ENCODE measurements around the gene RNF112.

Gene RNF112

GRCh38 chr17:19387921-19388521 is 23.0 kb upstream of the RNF112 start:
- no peak for DNase-seq

- no peak for DNase-seq
These were observed 21.9 kb upstream of the RNF112 start for GRCh38 chr17:19388791-19389785.

- no peak for DNase-seq
These were observed 20.1 kb upstream of the RNF112 start for GRCh38 chr17:19390951-19391350.

- DNase-seq: no peak
These were observed 19.6 kb upstream of the RNF112 start for GRCh38 chr17:19391432-19391831.

GRCh38 chr17:19392303-19392702 is 18.7 kb upstream of the RNF112 start:
- DNase-seq: no peak

GRCh38 chr17:19397556-19398041 is 13.4 kb upstream of the RNF112 start:
- DNase-seq: no peak

GRCh38 chr17:19398301-19399181 is 12.5 kb upstream of the RNF112 start:
- no peak for DNase-seq

- DNase-seq: no peak
These were observed 11.1 kb upstream of the RNF112 start for GRCh38 chr17:19399750-19400450.

GRCh38 chr17:19401321-19402010 is 9.6 kb upstream of the RNF112 start:
- no peak for DNase-seq

GRCh38 chr17:19402171-19402570 is 8.9 kb upstream of the RNF112 start:
- no peak for DNase-seq

GRCh38 chr17:19403021-19403420 is 8.0 kb upstream of the RNF112 start:
- DNase-seq: no peak

GRCh38 chr17:19404264-19404663 is 6.8 kb upstream of the RNF112 start:
- no peak for DNase-seq

- DNase-seq: no peak
These were observed 5.9 kb upstream of the RNF112 start for GRCh38 chr17:19405114-19405513.

- no peak for DNase-seq
These were observed 3.3 kb upstream of the RNF112 start for GRCh38 chr17:19407601-19408345.

GRCh38 chr17:19408346-19408710 is 2.7 kb upstream of the RNF112 start:
- no peak for DNase-seq

GRCh38 chr17:19409066-19409465 is 2.0 kb upstream of the RNF112 start:
- no peak for DNase-seq

- peak in 2 of 56 donors; percentile 19 for DNase-seq
These were observed 1.5 kb upstream of the RNF112 start for GRCh38 chr17:19409509-19409908.

GRCh38 chr17:19410091-19410490 is 941 bp upstream of the RNF112 start:
- no peak for DNase-seq

- DNase-seq: peak in 13 of 56 donors; percentile 12 to 43 (median 27)
These were observed 599 bp downstream of the RNF112 start for GRCh38 chr17:19411631-19412030.

GRCh38 chr17:19412510-19412909 is 1.5 kb downstream of the RNF112 start:
- DNase-seq: no peak
